Common myeloid progenitor, CD34-positive (primary cell): ENCODE measurements around the gene APOL3.

Source experiments
- CTCF ChIA-PET: fragments of 350-600 bp; sonication (Branson Sonifier 250); formaldehyde crosslinking; loops from one replicate; lab custom pipeline; 2021; ENCODE audit warnings: antibody characterized with exemption; lab: Charles Lee
- POLR2A ChIA-PET: fragments of 350-600 bp; sonication (Branson Sonifier 250); formaldehyde crosslinking; loops from one replicate; lab custom pipeline; 2021; ENCODE audit warnings: antibody characterized with exemption; lab: Charles Lee
- DNase-seq, 3 donors: peaks; one replicate each; pipeline versions ENCODE4 v3.0.0 to v3.0.0-alpha.2; 2013
- H3K27ac ChIP-seq, 2 experiments: 1 replicate in 1 of 2; 2 replicates in 1 of 2; pipeline ENCODE4 v1.7.0; 2013; ENCODE audit warnings: inconsistent platforms in 2 of 2, low read length in 2 of 2, mild to moderate bottlenecking in 2 of 2, low read depth in 1 of 2, moderate library complexity in 1 of 2; ENCODE audit not compliant: severe bottlenecking in 2 of 2, insufficient read depth in 1 of 2, poor library complexity in 1 of 2
- H3K27me3 ChIP-seq, 5 experiments: replicated peaks in 2 of 5; 1 replicate in 3 of 5; 2 replicates in 2 of 5; pipeline versions ENCODE4 v1.6.1 to v1.7.0; 2013; ENCODE audit warnings: low read length in 4 of 5, mild to moderate bottlenecking in 2 of 5, moderate library complexity in 2 of 5, inconsistent platforms in 1 of 5; ENCODE audit not compliant: insufficient read depth in 5 of 5, control insufficient read depth in 4 of 5
- H3K36me3 ChIP-seq, 4 experiments: 1 replicate in 2 of 4; 2 replicates in 2 of 4; pipeline versions ENCODE4 v1.6.1 to v1.7.0; 2013; ENCODE audit warnings: low read length in 3 of 4, control low read depth in 1 of 4, mild to moderate bottlenecking in 1 of 4; ENCODE audit not compliant: control insufficient read depth in 4 of 4, insufficient read depth in 4 of 4
- H3K4me1 ChIP-seq, 4 experiments: 1 replicate in 3 of 4; 2 replicates in 1 of 4; pipeline versions ENCODE4 v1.6.1 to v1.7.1; 2013; ENCODE audit warnings: low read length in 3 of 4, mild to moderate bottlenecking in 3 of 4, control low read depth in 1 of 4, inconsistent platforms in 1 of 4, moderate library complexity in 1 of 4; ENCODE audit not compliant: control insufficient read depth in 4 of 4, insufficient read depth in 4 of 4; ENCODE audit errors: control extremely low read depth in 1 of 4
- H3K4me3 ChIP-seq, 7 experiments: 1 replicate in 4 of 7; 2 replicates in 3 of 7; pipeline versions ENCODE4 v1.5.1 to v1.7.0; 2013; ENCODE audit warnings: mild to moderate bottlenecking in 7 of 7, low read length in 6 of 7, moderate library complexity in 6 of 7, inconsistent platforms in 2 of 7, low read depth in 2 of 7, control low read depth in 1 of 7; ENCODE audit not compliant: insufficient read depth in 4 of 7, control insufficient read depth in 1 of 7; ENCODE audit errors: extremely low read depth in 1 of 7
- H3K9me3 ChIP-seq, 5 experiments: 1 replicate in 4 of 5; 2 replicates in 1 of 5; pipeline versions ENCODE4 v1.6.1 to v1.7.1; 2013; ENCODE audit warnings: low read length in 4 of 5, mild to moderate bottlenecking in 2 of 5, inconsistent platforms in 1 of 5, low read depth in 1 of 5, moderate library complexity in 1 of 5; ENCODE audit not compliant: control insufficient read depth in 4 of 5, insufficient read depth in 2 of 5; ENCODE audit errors: control extremely low read depth in 1 of 5
- WGBS: methylation state at CpG from one replicate; pipeline ENCODE4 v1.1.5; 2013; ENCODE audit not compliant: insufficient coverage; 5-methylcytosine and 5-hydroxymethylcytosine counted together

Gene APOL3

DNA sequence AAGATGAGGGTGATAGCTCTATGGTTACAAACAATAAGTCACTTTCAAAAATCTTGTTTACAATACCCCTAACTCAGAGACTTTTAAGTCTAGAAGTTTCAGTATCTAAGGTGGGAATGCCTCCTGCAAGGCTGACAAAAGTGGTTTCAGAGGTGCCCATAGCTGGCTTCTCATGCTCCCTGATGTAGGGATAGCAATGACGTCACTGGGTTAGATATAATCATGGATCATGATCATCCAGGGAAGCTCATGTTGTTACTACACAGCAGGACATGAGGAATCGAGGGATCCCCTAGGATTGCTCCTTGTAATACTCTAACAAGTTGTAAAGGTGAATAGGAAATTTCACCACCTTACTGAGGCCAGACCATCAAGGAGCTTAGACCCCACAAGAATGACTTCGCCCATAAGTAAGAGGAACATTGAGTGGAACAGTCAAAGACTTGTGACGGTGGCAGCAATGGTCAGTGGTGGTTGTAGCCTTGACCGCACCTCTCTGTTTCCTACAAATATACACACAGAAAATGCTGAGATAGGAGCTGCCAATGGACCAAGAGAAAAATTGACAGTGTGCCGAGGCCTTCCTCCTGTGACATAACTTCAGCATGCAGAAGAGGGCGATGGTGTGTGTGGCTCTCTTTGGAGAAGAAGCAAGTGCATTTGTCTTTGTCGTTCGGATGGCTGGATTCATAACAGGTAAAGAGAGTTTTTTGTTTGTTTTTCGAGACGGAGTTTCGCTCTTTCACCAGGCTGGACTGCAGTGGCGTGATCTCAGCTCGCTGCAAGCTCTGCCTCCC lies 25.5 kb upstream of the APOL3 start:
- Histone ChIP-seq H3K27ac (no peak overlapping the region), H3K4me1 (no peaks in the 10 kb centered on the region), H3K36me3 (no peaks in the 10 kb centered on the region), H3K27me3 (no peaks in the 10 kb centered on the region), H3K9me3 (no peaks in the 10 kb centered on the region), H3K4me3 (no peak overlapping the region)
- 99% methylated on average over 10 of the region's 14 CpGs for WGBS
- CTCF ChIA-PET, result interaction anchor here (0.7 to 1.5 kb wide), 11 partner anchors 8 to 54 kb away, joined by 3 to 7 read pairs (median 3); partner anchors contain the start of gene APOL2
- POLR2A ChIA-PET, result interaction anchor here (0.8 kb wide), 1 partner anchor 29 kb away, joined by 3 read pairs; no protein-coding TSS in a partner anchor
- no peak for DNase-seq

DNA sequence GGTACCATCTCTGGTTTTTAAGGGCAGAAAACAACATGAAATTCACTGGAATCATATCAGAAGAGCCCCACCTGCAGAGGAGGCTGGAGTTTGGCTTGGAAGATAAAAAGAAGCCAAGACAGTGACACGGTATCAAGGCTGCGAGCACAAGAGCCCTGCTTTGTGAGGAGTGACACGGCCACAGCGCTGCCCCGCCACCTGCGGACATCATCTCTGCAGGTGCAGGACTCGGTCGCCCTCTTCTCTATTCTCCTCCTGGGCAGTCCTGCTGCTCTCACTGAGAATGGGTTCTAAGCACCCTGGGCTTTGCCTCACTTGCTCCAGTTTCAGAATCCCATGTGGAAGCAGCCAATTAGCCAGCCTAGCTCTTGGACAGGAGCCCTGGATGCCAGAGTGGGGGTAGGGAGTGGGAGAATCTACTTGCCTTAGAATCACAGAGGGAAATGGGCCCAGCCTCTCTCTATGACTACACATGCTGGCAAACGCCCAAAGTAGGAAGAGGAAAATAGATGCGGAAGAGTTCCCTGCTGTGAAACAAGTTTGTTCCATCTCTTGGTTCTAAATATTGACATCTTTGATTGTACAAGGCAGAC lies 24.0 kb upstream of the APOL3 start:
- Histone ChIP-seq H3K27me3 (no peaks in the 10 kb centered on the region), H3K4me3 (no peak overlapping the region), H3K9me3 (no peaks in the 10 kb centered on the region), H3K27ac (no peak overlapping the region), H3K36me3 (no peaks in the 10 kb centered on the region), H3K4me1 (peaks cover 0 to 2% (median 0%) of the 10 kb centered on the region in 4 experiments)
- WGBS, result 97% methylated on average over 5 of the region's 10 CpGs
- ChIA-PET CTCF (interaction anchor here (9.9 kb wide), 1 partner anchor 41 kb away, joined by 171 read pairs; no protein-coding TSS in a partner anchor), POLR2A (no interaction called here)
- DNase-seq, result no peak

DNA sequence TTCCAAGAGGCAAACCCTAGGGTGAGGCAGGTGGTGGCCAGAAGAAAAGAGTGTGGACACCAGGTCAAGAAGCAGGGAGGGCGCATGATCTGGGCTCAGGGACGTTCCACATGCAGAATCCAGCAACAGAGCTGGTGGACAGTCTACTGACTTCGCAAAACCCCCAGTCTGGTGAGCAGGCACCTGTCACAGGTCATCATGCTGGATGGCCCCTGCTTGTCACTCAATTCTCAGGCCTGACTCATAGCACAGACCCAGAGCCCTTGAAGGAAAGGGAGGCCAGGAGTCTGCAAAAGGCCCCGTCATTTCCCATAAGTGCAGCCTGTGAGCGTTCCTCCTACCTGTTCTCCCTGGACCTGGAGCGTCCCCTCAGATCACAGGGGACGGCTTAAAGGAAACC lies 22.9 kb upstream of the APOL3 start:
- Histone ChIP-seq H3K27ac (no peak overlapping the region), H3K4me1 (peaks cover 0 to 2% (median 0%) of the 10 kb centered on the region in 4 experiments), H3K4me3 (no peak overlapping the region), H3K27me3 (no peaks in the 10 kb centered on the region), H3K9me3 (no peaks in the 10 kb centered on the region), H3K36me3 (no peaks in the 10 kb centered on the region)
- WGBS, result 100% methylated on average over 5 of the region's 7 CpGs
- ChIA-PET POLR2A (interaction anchor here (1.2 kb wide), 1 partner anchor 14 kb away, joined by 3 read pairs; no protein-coding TSS in a partner anchor), CTCF (interaction anchor here (0.7 to 9.9 kb wide), 7 partner anchors 10 to 103 kb away, joined by 3 to 171 read pairs (median 4); no protein-coding TSS in a partner anchor)
- no peak for DNase-seq

DNA sequence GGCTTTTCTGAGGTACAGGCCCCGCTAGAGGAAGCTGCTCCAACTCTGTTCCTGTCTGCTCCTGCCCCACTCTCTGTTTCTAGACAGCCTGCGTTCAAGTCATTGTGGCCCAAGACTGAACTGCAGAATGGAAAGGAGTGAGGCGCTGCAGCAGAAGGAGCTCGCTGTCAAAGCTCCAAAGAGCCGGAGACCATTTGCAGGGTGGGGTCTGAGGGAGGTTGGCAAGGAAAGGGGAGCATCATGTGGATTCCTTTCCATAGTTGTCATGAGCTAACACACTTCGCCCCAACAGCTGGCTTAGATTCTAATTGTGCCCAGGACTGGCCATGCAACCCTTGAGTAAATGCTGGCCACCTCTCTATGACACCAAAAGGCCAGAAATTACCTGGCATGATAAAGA lies 22.3 kb upstream of the APOL3 start:
- no peak for DNase-seq
- Histone ChIP-seq H3K27me3 (no peaks in the 10 kb centered on the region), H3K9me3 (no peaks in the 10 kb centered on the region), H3K4me3 (no peak overlapping the region), H3K4me1 (peaks cover 0 to 2% (median 0%) of the 10 kb centered on the region in 4 experiments), H3K36me3 (no peaks in the 10 kb centered on the region), H3K27ac (no peak overlapping the region)
- CTCF ChIA-PET, result interaction anchor here (0.7 to 9.9 kb wide), 8 partner anchors 10 to 104 kb away, joined by 3 to 171 read pairs (median 4); no protein-coding TSS in a partner anchor
- POLR2A ChIA-PET, result interaction anchor here (1.2 kb wide), 1 partner anchor 13 kb away, joined by 3 read pairs; no protein-coding TSS in a partner anchor
- 96% methylated on average over 4 of the region's 6 CpGs for WGBS

DNA sequence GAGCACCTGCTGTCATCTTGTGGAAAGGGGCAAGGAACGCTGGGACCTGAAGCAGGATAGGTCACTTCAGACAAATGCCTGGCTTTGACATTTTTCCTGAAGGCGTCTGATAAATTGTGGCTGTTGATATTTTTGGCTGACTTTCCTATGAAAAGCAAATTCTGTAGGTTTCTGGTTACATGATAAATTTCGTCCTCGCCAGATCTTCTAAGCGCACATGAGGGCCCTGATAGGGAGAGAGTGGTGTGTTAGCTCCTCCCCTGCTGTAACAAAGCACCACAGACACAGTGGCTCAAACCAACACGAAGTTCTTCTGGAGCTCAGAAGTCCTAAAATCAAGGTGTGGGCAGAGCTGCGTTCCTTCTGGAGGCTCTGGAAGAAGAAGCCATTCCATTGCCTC lies 21.5 kb upstream of the APOL3 start:
- ChIA-PET POLR2A (interaction anchor here (1.2 kb wide), 1 partner anchor 13 kb away, joined by 3 read pairs; no protein-coding TSS in a partner anchor), CTCF (interaction anchor here (1.0 to 9.9 kb wide), 10 partner anchors 9 to 116 kb away, joined by 3 to 171 read pairs (median 5); partner anchors contain the start of gene APOL3)
- no peaks in the 10 kb centered on the region for H3K36me3 ChIP-seq
- H3K4me3 ChIP-seq, result no peak overlapping the region
- no peaks in the 10 kb centered on the region for H3K27me3 ChIP-seq
- no peak for DNase-seq
- 94% methylated on average over 4 of the region's 7 CpGs for WGBS
- H3K27ac ChIP-seq, result no peak overlapping the region
- H3K4me1 ChIP-seq, result peaks cover 0 to 2% (median 0%) of the 10 kb centered on the region in 4 experiments
- no peaks in the 10 kb centered on the region for H3K9me3 ChIP-seq

DNA sequence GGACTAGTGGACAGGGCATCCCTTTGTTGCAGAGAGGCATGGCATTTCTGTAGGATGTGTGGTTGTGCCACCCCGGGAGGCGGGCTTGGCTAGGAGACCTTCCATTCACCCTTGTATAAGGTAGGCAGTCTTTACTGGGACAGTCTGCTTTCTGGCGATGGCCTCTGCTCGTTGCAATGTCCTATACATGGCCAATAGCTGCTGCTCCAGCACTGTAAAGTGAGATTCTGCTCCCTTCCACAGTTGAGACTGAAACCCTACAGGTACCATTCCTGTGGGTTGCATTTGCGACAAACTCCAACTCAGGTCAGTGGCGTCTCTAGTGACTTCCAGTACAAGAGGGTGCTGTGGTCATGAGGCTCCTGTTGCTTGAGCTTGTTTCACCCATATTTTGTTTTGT lies 20.4 kb upstream of the APOL3 start:
- Histone ChIP-seq H3K9me3 (no peaks in the 10 kb centered on the region), H3K4me3 (no peak overlapping the region), H3K36me3 (no peaks in the 10 kb centered on the region), H3K27me3 (no peaks in the 10 kb centered on the region), H3K27ac (no peak overlapping the region), H3K4me1 (peaks cover 0 to 2% (median 0%) of the 10 kb centered on the region in 4 experiments)
- WGBS, result 100% methylated on average over 4 of the region's 6 CpGs
- DNase-seq, result no peak
- ChIA-PET POLR2A (interaction anchor here (0.6 to 1.4 kb wide), 3 partner anchors 35 to 80 kb away, joined by 3 to 8 read pairs (median 4); no protein-coding TSS in a partner anchor), CTCF (interaction anchor here (0.8 to 9.9 kb wide), 13 partner anchors 13 to 234 kb away, joined by 3 to 171 read pairs (median 4); partner anchors contain the start of gene APOL3)
